ENCODE data around the gene GPC3.

GPC3 gene

GRCh38 chrX:133588827-133589226 is 396.6 kb downstream of the GPC3 start:
- DNase-seq = no peak

GRCh38 chrX:133587818-133588217 is 397.6 kb downstream of the GPC3 start:
- no peak for DNase-seq

DNA sequence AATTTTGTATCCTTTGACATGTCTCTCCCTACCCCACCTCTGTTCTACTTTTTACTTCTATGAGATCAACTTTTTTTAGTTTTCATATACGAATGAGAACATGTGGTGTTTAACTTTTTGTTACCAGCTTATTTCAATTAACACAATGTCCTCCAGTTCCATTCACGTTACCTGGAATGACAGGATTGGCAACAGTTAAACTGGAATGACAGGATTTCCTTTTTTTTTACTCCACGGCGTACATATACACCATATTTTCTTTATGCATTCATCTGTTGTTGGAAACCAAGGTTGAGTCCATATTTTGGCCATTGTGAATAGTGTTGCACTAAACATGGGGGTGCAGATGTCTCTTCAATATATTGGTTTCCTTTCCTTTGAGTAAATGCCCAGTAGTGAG is 398.3 kb downstream of the GPC3 start:
- DNase-seq = no peak

GRCh38 chrX:133586443-133586842 is 399.0 kb downstream of the GPC3 start:
- DNase-seq = no peak

GRCh38 chrX:133583825-133584224 is 401.6 kb downstream of the GPC3 start:
- DNase-seq = no peak

DNA sequence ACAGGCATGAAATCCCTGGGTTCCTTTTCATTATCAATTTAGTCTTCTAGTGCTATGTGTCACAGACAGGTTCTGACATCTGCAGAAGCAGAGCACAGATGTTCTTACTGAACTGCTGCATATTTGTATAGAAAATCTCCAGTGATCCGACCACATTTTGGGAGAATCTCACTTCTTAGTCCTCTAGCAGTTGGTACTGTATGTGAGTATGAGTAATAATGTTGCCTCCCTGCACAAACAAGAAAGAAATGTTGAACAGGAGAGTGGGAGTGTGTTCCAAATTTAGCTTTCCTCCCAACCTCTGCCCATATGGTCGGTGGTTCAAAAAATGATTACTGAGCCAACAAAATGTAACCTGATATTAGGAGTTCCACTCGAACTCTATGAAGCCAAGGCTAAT is 404.8 kb downstream of the GPC3 start:
- DNase-seq = peak; percentile 1

- DNase-seq = no peak
Observed at GRCh38 chrX:133579631-133580030, 405.8 kb downstream of the GPC3 start.

DNA sequence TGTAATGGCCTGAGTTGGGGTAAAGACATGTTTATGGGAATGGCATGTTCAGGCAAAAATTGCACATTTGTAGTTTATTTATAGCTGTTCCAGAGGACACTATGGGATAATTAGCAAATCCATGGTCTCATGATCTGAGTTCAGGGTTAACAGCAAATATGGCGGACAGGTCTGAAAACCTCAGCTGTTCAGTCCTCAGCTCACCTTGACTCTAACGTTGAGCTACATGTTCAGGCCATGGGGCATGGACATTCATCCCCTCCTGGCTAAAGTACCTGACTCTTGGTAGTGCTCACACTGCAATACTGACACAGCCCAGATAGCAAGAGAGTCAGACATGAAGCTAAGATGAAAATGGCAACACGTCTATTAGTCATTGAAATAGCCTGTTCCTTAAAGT is 408.5 kb downstream of the GPC3 start:
- DNase-seq = no peak

DNA sequence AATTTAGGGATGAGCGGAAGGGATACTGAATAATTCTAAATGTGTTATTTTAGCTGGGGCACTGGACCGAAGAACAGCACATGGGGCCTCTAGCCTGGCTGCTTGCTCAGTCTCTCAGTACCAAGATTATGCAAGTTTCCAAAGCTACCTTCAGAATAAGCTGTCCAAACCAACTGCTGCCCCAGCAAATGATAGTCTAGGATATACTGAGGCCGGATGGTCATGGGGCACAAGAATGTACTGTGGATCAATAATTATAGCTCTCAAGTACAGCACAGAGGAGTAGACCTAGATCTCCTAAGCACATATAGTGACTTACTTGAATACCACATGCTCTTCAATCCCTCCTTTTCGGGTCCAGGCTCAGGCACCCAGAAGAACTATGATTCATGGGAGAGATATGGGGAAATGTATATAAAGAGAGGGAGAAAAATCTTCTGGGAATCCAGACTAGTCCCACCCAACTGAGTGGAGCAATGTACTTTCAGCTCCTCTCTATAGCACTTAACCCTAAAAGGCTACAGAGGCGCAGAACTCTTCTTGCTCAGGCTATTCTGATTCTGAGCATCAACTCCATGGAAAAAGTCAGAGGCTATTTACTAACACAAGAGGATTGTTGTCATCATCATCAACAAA is 409.8 kb downstream of the GPC3 start:
- DNase-seq = no peak

- no peak for DNase-seq
Observed at GRCh38 chrX:133574716-133575115, 410.7 kb downstream of the GPC3 start.

GRCh38 chrX:133570549-133570948 is 414.8 kb downstream of the GPC3 start:
- DNase-seq = no peak

DNA sequence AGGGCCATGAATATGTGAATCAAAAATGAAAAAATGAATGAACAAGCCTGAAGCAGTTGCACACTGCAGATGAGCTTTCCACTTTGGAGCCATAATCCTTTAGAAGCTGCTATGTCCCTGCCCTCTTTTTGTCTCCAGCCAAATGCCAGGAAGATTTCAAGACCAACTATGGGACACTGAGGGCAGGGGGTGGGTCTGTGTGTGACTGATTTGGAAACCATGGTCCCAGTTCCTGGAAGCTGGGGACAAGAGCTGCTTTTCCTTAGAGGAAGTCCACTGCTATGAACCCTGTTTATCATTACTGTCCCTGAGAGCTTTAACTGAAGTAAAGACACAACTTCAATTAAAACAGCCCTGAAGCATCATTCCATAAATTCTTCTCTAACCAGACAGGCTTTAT is 416.2 kb downstream of the GPC3 start:
- DNase-seq = no peak

GRCh38 chrX:133568109-133568508 is 417.3 kb downstream of the GPC3 start:
- no peak for DNase-seq

GRCh38 chrX:133566876-133567275 is 418.5 kb downstream of the GPC3 start:
- DNase-seq = no peak

DNA sequence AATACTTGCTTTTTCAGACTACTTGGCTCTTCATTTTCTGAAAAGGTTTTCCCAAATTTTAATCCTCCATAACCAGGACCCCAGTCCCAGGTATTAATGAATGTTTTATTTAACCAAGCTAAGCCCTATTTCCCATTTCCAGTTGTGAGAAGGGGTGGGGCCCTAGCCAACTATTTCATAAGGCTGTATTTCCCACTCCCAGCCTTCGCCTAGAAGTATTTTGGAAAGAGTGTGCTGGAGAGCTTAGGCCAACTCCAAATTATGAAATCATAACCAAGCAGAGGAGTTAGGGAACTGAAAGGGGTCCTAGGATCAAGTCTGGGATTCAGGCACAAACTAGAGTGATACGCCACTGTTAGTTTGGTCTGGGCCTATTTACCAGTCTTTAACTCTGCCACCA is 421.7 kb downstream of the GPC3 start:
- DNase-seq = no peak

DNA sequence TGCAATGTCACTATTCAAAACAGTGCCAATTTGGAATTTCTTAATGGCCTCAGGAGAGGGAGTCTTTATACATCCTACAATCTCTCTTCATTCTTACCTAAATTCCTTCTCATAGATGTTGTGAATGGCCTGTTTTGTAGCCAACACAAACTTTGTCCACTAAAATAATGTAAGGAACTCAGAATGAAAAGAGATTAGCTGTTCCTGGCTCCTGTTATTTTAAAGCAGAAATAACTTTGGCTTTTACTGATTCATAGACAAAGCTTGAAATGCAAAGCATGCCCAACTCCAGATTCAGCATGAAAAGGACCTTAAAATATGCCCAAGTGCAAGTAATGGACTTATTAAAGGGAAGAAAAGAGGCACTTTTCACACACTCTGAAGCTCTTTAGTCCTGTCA is 424.1 kb downstream of the GPC3 start:
- no peak for DNase-seq

GRCh38 chrX:133559909-133560308 is 425.5 kb downstream of the GPC3 start:
- DNase-seq = no peak

GRCh38 chrX:133555782-133556458 is 429.5 kb downstream of the GPC3 start:
- no peak for DNase-seq

GRCh38 chrX:133550665-133551485 is 434.5 kb downstream of the GPC3 start:
- DNase-seq = no peak

DNA sequence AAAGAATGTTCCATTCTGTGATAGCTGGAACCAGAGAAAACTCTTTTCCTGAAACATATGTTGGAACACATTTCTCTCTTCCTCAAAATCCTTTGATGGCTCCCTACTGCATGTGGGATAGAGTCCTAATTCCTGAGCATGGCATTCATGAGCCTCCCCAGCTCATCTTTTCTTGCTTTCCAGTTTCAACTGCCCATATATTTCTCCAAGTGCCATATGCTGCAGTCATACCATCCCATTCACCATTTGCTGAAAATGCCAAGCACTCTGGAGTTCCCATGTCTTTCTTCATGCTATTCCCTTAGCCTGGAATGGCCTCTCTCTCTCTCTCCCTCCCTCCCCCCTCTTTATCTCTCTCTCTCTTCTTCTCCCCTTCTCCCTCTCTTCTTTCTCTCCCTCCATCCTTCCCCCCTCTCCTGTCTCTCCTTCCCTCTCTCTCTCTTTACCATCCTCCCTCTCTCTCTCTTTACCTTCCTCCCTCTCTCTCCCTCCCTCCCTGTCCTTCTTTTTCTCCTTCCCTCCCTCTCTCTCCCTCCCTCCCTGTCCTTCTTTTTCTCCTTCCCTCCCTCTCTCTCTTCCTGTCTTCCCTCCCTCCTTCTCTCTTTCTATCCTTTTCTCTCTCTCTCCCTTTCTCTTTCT is 436.0 kb downstream of the GPC3 start:
- no peak for DNase-seq

DNA sequence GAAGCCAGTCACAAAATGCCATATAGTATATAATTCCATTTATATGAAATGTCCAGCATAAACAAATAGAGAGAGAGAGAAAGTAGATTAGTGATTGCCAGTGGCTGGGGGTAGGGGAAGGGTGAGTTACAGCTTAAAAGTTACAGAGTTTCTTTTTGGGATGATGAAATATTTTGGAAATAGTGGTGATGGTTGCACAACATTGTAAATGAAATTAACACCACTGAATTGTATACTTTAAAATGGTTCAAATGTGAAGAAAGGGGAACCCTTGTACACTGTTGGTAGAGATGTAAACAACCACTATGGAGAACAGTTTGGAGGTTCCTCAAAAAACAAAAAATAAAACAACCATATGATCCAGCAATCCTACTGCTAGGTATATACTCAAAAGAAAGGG is 439.0 kb downstream of the GPC3 start:
- DNase-seq = no peak

DNA sequence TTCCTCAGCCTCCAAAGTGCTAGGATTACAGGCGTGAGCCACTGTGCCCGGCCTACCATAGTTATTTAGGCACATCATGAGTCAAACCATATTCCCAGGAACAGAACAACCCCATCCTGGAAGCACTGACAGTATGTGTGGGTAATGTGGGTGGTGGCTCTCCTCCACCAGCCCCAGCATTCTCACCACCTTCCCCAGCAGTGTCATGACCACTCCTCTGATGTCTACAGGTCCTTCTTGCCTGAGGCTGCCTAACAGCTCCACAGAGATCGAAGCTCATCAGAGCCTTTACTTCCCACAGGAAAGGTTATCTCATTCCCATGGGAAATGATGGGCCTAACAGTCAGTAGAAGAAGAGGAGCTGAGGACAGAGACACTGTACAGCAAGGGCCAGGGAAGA is 440.6 kb downstream of the GPC3 start:
- DNase-seq = no peak

- no peak for DNase-seq
Observed at GRCh38 chrX:133544115-133544514, 441.3 kb downstream of the GPC3 start.

- DNase-seq = no peak
Observed at GRCh38 chrX:133543654-133544053, 441.7 kb downstream of the GPC3 start.
